ENCODE results near the gene PLXDC1. TPM values are rescaled to one million over a fixed set of nuclear protein-coding genes. Genes with fewer than 3 reads are reported as not detected.
A peak's percentile ranks its signal among the peaks of the same experiment; 100 is the strongest.

The PLXDC1 gene
- total and polyA plus RNA-seq, 11 donors: 4.8 to 17.4 (median 13.3) TPM

GRCh38 chr17:39014044-39014794 lies 137.2 kb downstream of the PLXDC1 start:
- Histone ChIP-seq H3K27me3 (no peaks in the 10 kb centered on the region), H3K27ac (peak overlapping the region in 11 of 12 donors; percentile 8 to 82 (median 65)), H3K4me1 (peaks cover 0 to 51% (median 4%) of the 10 kb centered on the region in 12 donors), H3K36me3 (no peaks in the 10 kb centered on the region), H3K9me3 (peaks cover 0 to 2% (median 0%) of the 10 kb centered on the region in 12 donors), H3K4me3 (no peak overlapping the region)
- intact Hi-C loops (cut with DNase I): no loop called here
- WGBS, 4 donors: 77 to 92% (median 79%) methylated on average over 4 of the region's 4 CpGs
- no peak for DNase-seq
- TF ChIP-seq CTCF (IDR thresholded peaks at IDR 0.05) (no peak), POLR2A (IDR thresholded peaks at IDR 0.05) (no peak)
- ATAC-seq: peak in 3 of 4 donors; percentile 64 to 83 (median 70)

Other genes with a start within 250 kb of the PLXDC1 start
- gene FBXO47, start 184.2 kb downstream of the PLXDC1 start, total RNA-seq: under 1 TPM in 1 of 9 donors, not detected in 8; 0.11 TPM
- not detected for gene FBXO47, start 184.2 kb downstream of the PLXDC1 start, polyA plus RNA-seq
- not detected for gene ARL5C, start 14.5 kb upstream of the PLXDC1 start, total RNA-seq
- gene ARL5C, start 14.5 kb upstream of the PLXDC1 start, polyA plus RNA-seq: not detected
- gene CACNB1, start 46.0 kb upstream of the PLXDC1 start, total RNA-seq: 10 to 100 TPM in 1 of 9 donors, 1 to 10 TPM in 8; 4.3 to 13.4 (median 7.1) TPM
- gene CACNB1, start 46.0 kb upstream of the PLXDC1 start, polyA plus RNA-seq: 10 to 100 TPM in 1 of 2 donors, 1 to 10 TPM in 1; 6.1 to 14.3 TPM
- gene RPL19, start 48.6 kb upstream of the PLXDC1 start, total RNA-seq: 1,000 to 10,000 TPM in 6 of 9 donors, 100 to 1,000 TPM in 3; 836 to 1,525 (median 1,097) TPM
- 1,000 to 10,000 TPM; 1,669 to 2,599 TPM for gene RPL19, start 48.6 kb upstream of the PLXDC1 start, polyA plus RNA-seq
- gene STAC2, start 74.3 kb upstream of the PLXDC1 start, total RNA-seq: 1 to 10 TPM in 2 of 9 donors, under 1 TPM in 7; 0.16 to 3.6 (median 0.33) TPM
- 1 to 10 TPM in 1 of 2 donors, under 1 TPM in 1; 0.76 to 5.3 TPM for gene STAC2, start 74.3 kb upstream of the PLXDC1 start, polyA plus RNA-seq
- 10 to 100 TPM in 8 of 9 donors, 1 to 10 TPM in 1; 9.7 to 21.9 (median 15.3) TPM for gene FBXL20, start 250.0 kb upstream of the PLXDC1 start, total RNA-seq
- gene FBXL20, start 250.0 kb upstream of the PLXDC1 start, polyA plus RNA-seq: 1 to 10 TPM; 3.1 to 3.9 TPM